K562 (cell line): ENCODE data around the gene LILRB3. TPM values are rescaled to one million over a fixed set of nuclear protein-coding genes. Genes with fewer than 3 reads are reported as not detected.

Experiments used
- ATAC-seq: fragments of 200-7000 bp; cut with Tn5 transposase; 3 replicates; pipeline ENCODE4 v1.9.1; 2020; ENCODE audit warnings: moderate library complexity
- BruUV-seq: library from RNA; stranded (reverse); fragments of 400-500 nt; replicated peaks from 2 replicates; lab custom pipeline; 2021; lab: Mats Ljungman, UMichigan
- CTCF ChIA-PET: fragments of 300-600 bp; formaldehyde crosslinking; extraction: SDS; loops from one replicate; lab custom pipeline; 2021; ENCODE audit warnings: low intra/inter-chr PET ratio; lab: Yijun Ruan, JAX
- POLR2A ChIA-PET: fragments of 300-600, 350-650 bp; sonication (Branson Sonifier 250); formaldehyde crosslinking; extraction: SDS; loops from one replicate; lab custom pipeline; 2021; ENCODE audit warnings: antibody characterized with exemption, inconsistent platforms; lab: Yijun Ruan, JAX
- DNase-seq, 4 experiments: peaks; one replicate each; pipeline versions ENCODE4 v3.0.0 to v3.0.0-alpha.2; 2011 to 2018; ENCODE audit warnings: low spot score in 3 of 4, mixed read lengths in 3 of 4; ENCODE audit errors: extremely low read depth in 1 of 4
- FAIRE-seq: peaks from 2 replicates; lab custom pipeline; 2011; peaks lifted over from hg19 to GRCh38; lab: Jason Lieb, UNC
- H2AFZ ChIP-seq: 2 replicates; pipeline ENCODE4 v1.6.0; 2011; ENCODE audit warnings: low read depth, low read length, control low read depth, inconsistent platforms
- H3K27ac ChIP-seq: fragments of 200-600 bp; 3 replicates; pipeline ENCODE4 v1.8.0; 2011; ENCODE audit warnings: low read depth, mild to moderate bottlenecking, control low read depth, inconsistent platforms, low read length, moderate library complexity, mixed read lengths; ENCODE audit errors: extremely low read depth
- H3K27me3 ChIP-seq, 2 experiments: fragments of 300-600 bp in 1 of 2; 2 replicates in 1 of 2; 3 replicates in 1 of 2; pipeline versions ENCODE4 v1.6.0 to v1.8.0; 2011; ENCODE audit warnings: inconsistent platforms in 2 of 2, low read length in 2 of 2, mild to moderate bottlenecking in 1 of 2, mixed read lengths in 1 of 2, moderate library complexity in 1 of 2; ENCODE audit not compliant: control insufficient read depth in 2 of 2, insufficient read depth in 2 of 2
- H3K36me3 ChIP-seq: fragments of 300-600 bp; 3 replicates; pipeline ENCODE4 v1.8.0; 2011; ENCODE audit warnings: mild to moderate bottlenecking, low read length, inconsistent platforms; ENCODE audit not compliant: control insufficient read depth, insufficient read depth
- H3K4me1 ChIP-seq, 2 experiments: fragments of 200-600 bp in 1 of 2; replicated peaks in 1 of 2; 2 replicates in 1 of 2; 3 replicates in 1 of 2; pipeline versions ENCODE4 v1.5.1 to v1.8.0; 2011; ENCODE audit warnings: inconsistent platforms in 2 of 2, low read length in 2 of 2, mild to moderate bottlenecking in 1 of 2, mixed read lengths in 1 of 2, moderate library complexity in 1 of 2; ENCODE audit not compliant: control insufficient read depth in 2 of 2, insufficient read depth in 2 of 2
- H3K4me2 ChIP-seq: 2 replicates; pipeline ENCODE4 v1.6.1; 2011; ENCODE audit warnings: low read length, control low read depth, inconsistent platforms, mixed read lengths; ENCODE audit not compliant: insufficient read depth
- H3K4me3 ChIP-seq: fragments of 200-600 bp; sonication (generic), shearing (Covaris generic); 2 replicates; pipeline ENCODE4 v1.5.1; 2016; ENCODE audit warnings: control low read depth, inconsistent platforms
- H3K79me2 ChIP-seq: fragments of 200-600 bp; 3 replicates; pipeline ENCODE4 v1.8.0; 2011; ENCODE audit warnings: low read length, inconsistent platforms; ENCODE audit not compliant: control insufficient read depth, insufficient read depth
- H3K9ac ChIP-seq, 2 experiments: 2 replicates each; pipeline versions ENCODE4 v1.6.0 to v1.6.1; 2011; ENCODE audit warnings: low read depth in 2 of 2, low read length in 2 of 2, control low read depth in 1 of 2, inconsistent platforms in 1 of 2, mild to moderate bottlenecking in 1 of 2, mixed read lengths in 1 of 2; ENCODE audit not compliant: insufficient read depth in 1 of 2
- H3K9me1 ChIP-seq: one replicate; pipeline ENCODE4 v1.6.0; 2011; ENCODE audit warnings: inconsistent platforms, mild to moderate bottlenecking, low read length, moderate library complexity; ENCODE audit not compliant: control insufficient read depth, insufficient read depth
- H3K9me3 ChIP-seq: replicated peaks from 2 replicates; pipeline ENCODE4 v1.5.1; 2011; ENCODE audit warnings: low read depth, low read length, inconsistent platforms; ENCODE audit not compliant: control insufficient read depth, insufficient read depth
- H4K20me1 ChIP-seq: replicated peaks from 2 replicates; pipeline ENCODE4 v1.6.1; 2011; ENCODE audit warnings: low read length, inconsistent platforms, mixed read lengths; ENCODE audit not compliant: control insufficient read depth, insufficient read depth
- ARID3B ChIP-seq: fragments of 250-450 bp; sonication (Bioruptor Pico); IDR thresholded peaks from 2 replicates; pipeline ENCODE4 v1.4.0; 2020; ENCODE audit warnings: borderline replicate concordance
- CBFA2T2 ChIP-seq: fragments of 450-650 bp; conservative IDR thresholded peaks from 2 replicates; pipeline ENCODE4 v1.6.1; 2017; ENCODE audit warnings: mild to moderate bottlenecking
- SOX6 ChIP-seq: fragments of 450-650 bp; IDR thresholded peaks from 2 replicates; pipeline ENCODE4 v1.6.1; 2014; ENCODE audit warnings: mild to moderate bottlenecking
- STAG1 ChIP-seq: sonication (generic); formaldehyde crosslinking; IDR thresholded peaks from 2 replicates; pipeline ENCODE4 v1.5.0; 2020; ENCODE audit warnings: missing genetic modification reagents, borderline replicate concordance
- SUPT5H ChIP-seq: fragments of 450-650 bp; IDR thresholded peaks from 2 replicates; pipeline ENCODE4 v1.6.1; 2016
- ZNF3 ChIP-seq: fragments of 250-450 bp; sonication (Bioruptor Pico); IDR thresholded peaks from 2 replicates; pipeline ENCODE4 v1.5.0; 2021; ENCODE audit warnings: mild to moderate bottlenecking, moderate library complexity
- ZNF347 ChIP-seq: fragments of 450-650 bp; formaldehyde crosslinking; IDR thresholded peaks from 2 replicates; pipeline ENCODE4 v1.4.0; 2020; ENCODE audit warnings: low read depth, mild to moderate bottlenecking, moderate library complexity
- WGBS: fragments of 100-300 bp; shearing (Covaris generic); methylation state at CpG from one replicate; pipeline ENCODE4 v1.1.6; 2016; ENCODE audit warnings: low coverage, mixed read lengths; ENCODE audit not compliant: insufficient coverage; ENCODE audit errors: missing lambda C conversion rate; 5-methylcytosine and 5-hydroxymethylcytosine counted together
- in situ Hi-C: fragments of 300-500 bp; cut with MboI; formaldehyde crosslinking; loops from 4 replicates; pipeline ENCODE4 v1.15.0; 2018; ENCODE audit warnings: inconsistent platforms, mixed read lengths
- intact Hi-C: fragments of 100-400 bp; cut with micrococcal nuclease; formaldehyde crosslinking; loops from 2 replicates; pipeline ENCODE4 v1.14.2; 2022
- polyA plus RNA-seq, 8 experiments: library from polyadenylated mRNA; depleted of rRNA in 4 of 8; stranded (reverse) in 5 of 8; unstranded in 3 of 8; fragments of >200 nt; fragmentation: Nextera tagmentation in 2 of 8; fragmentation: Illumina TruSeq in 1 of 8; extraction: Ambion mirVana in 2 of 8; extraction: Trizol in 1 of 8; gene quantifications; 2 replicates each; pipeline versions ENCODE4 v1.2.1 to v1.2.3, GENCODE V29; 2011 to 2014; ENCODE audit warnings: inconsistent platforms in 1 of 8, missing spikeins in 1 of 8
- total RNA-seq, 7 experiments: library from RNA; depleted of rRNA in 6 of 7; stranded (reverse); fragments of >200 nt in 6 of 7; fragmentation: Illumina TruSeq in 2 of 7; extraction: Trizol in 2 of 7; gene quantifications; 2 replicates each; pipeline versions ENCODE4 v1.2.1 to v1.2.3, GENCODE V29; 2011 to 2021; ENCODE audit warnings: low replicate concordance in 1 of 7
- TF ChIP-seq, protein P1 (sequence below): fragments of 250-450 bp; sonication (Bioruptor Pico); IDR thresholded peaks from 2 replicates; pipeline ENCODE4 v1.8.0; 2021; ENCODE audit warnings: moderate library complexity, mild to moderate bottlenecking, inconsistent platforms

LILRB3 gene
- total and polyA plus RNA-seq, 9 of the 15 experiments (the other 6 are each of a cell fraction or from before 2014, with no cell fraction given): 0.01 to 0.09 TPM; not detected in 7

- Histone ChIP-seq H3K4me2 (no peak overlapping the region; the same call in 1 of the 2 replicates), H3K27me3 (no peaks in the 10 kb centered on the region), H2AFZ (no peak overlapping the region), H3K9ac (peak overlapping the region in 1 of 2 experiments; percentile 75; a peak in 2 of 4 replicates), H3K79me2 (peaks cover 41% of the 10 kb centered on the region), H3K9me1 (no peaks in the 10 kb centered on the region), H4K20me1 (peaks cover 35% of the 10 kb centered on the region), H3K27ac (no peak overlapping the region), H3K4me1 (peaks cover 12 to 13% of the 10 kb centered on the region in 2 experiments), H3K36me3 (peaks cover 50% of the 10 kb centered on the region), H3K9me3 (no peaks in the 10 kb centered on the region), H3K4me3 (no peak overlapping the region)
- ATAC-seq (no peak), FAIRE-seq (no peak), DNase-seq (no peak)
- TF ChIP-seq ZNF3 (CRISPR knock-in tag): no peak
- POLR2A ChIA-PET: interaction anchor here (1.0 to 5.3 kb wide), 5 partner anchors 9 to 394 kb away, joined by 3 to 206 read pairs (median 8); partner anchors contain the start of genes MBOAT7 and TSEN34
- CTCF ChIA-PET: no interaction called here
- 88% methylated on average over 16 of the region's 16 CpGs for WGBS
- intact Hi-C loops: no loop called here
- in situ Hi-C loops: no loop called here
- no TSS peak for BruUV-seq
Measured at GRCh38 chr19:54199401-54199800, 23.4 kb downstream of the LILRB3 start.

GRCh38 chr19:54197121-54197520, 25.7 kb downstream of the LILRB3 start:
- no peak overlapping the region for H3K4me2 ChIP-seq
- ChIA-PET POLR2A (interaction anchor here (0.6 to 1.0 kb wide), 3 partner anchors 10 to 58 kb away, joined by 3 to 4 read pairs (median 3); no protein-coding TSS in a partner anchor), CTCF (no interaction called here)
- intact Hi-C loops (no loop called here), in situ Hi-C loops (no loop called here)
- H3K27ac ChIP-seq: no peak overlapping the region
- TF ChIP-seq SUPT5H (no peak), CBFA2T2 (no peak), ARID3B (CRISPR knock-in tag) (no peak), ZNF347 (CRISPR knock-in tag) (no peak), SOX6 (no peak), STAG1 (CRISPR knock-in tag) (no peak)
- TF ChIP-seq, protein P1, sequence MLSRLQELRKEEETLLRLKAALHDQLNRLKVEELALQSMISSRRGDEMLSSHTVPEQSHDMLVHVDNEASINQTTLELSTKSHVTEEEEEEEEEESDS (CRISPR knock-in tag): no peak
- no peak overlapping the region for H3K9ac ChIP-seq
- FAIRE-seq (no peak), DNase-seq (no peak), ATAC-seq (no peak)
- no peak overlapping the region for H3K4me3 ChIP-seq
- H4K20me1 ChIP-seq: peaks cover 14% of the 10 kb centered on the region
- peaks cover 27% of the 10 kb centered on the region for H3K79me2 ChIP-seq
- no peaks in the 10 kb centered on the region for H3K27me3 ChIP-seq
- H3K9me1 ChIP-seq: no peaks in the 10 kb centered on the region
- no TSS peak for BruUV-seq
- H3K9me3 ChIP-seq: no peaks in the 10 kb centered on the region
- peaks cover 2 to 16% of the 10 kb centered on the region in 2 experiments; a peak in 3 of 5 replicates for H3K4me1 ChIP-seq
- H3K36me3 ChIP-seq: peaks cover 47% of the 10 kb centered on the region
- H2AFZ ChIP-seq: no peak overlapping the region
- WGBS: 60% methylated on average over 3 of the region's 3 CpGs
